NCI-H2227 (cell line): ENCODE measurements around the gene HRK.
"Not testable (repeated sequence)": the region's sequence is repeated elsewhere in the genome, so short reads cannot be mapped to it uniquely, and the experiment has no call there.

Experiments used
- DNase-seq: peaks from one replicate; lab custom pipeline; 2025; ENCODE audit not compliant: unreplicated experiment; lab: John Stamatoyannopoulos, UW

The HRK gene

DNA sequence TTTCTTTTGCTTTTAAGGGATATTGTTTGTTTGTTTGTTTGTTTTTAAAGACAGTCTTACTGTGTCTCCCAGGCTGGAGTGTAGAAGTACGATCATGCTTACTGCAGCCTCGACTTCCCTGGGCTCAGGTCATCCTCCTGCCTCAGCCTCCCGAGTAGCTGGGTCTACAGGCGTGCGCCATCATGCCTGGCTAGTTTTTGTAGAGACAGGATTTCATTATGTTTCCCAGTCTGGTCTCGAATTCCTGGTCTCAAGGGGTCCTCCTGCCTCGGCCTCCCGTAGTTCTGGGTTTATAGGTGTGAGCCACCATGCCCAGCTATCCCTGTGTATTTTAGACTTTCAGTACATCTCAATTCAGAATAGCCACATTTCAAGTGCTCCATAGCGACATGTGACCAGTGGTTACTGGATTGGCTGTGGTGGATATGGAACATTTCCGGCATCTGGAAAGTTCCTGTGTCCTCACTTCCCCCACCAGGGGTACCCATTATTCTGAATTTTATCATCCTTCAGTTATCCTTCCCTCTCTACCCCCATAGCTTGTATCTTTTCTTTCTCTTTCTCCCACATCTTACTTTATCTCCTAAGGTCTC lies 61.1 kb downstream of the HRK start:
- peak; percentile 5 for DNase-seq

GRCh38 chr12:116818948-116819832 lies 62.1 kb downstream of the HRK start:
- peak; percentile 95 for DNase-seq

DNA sequence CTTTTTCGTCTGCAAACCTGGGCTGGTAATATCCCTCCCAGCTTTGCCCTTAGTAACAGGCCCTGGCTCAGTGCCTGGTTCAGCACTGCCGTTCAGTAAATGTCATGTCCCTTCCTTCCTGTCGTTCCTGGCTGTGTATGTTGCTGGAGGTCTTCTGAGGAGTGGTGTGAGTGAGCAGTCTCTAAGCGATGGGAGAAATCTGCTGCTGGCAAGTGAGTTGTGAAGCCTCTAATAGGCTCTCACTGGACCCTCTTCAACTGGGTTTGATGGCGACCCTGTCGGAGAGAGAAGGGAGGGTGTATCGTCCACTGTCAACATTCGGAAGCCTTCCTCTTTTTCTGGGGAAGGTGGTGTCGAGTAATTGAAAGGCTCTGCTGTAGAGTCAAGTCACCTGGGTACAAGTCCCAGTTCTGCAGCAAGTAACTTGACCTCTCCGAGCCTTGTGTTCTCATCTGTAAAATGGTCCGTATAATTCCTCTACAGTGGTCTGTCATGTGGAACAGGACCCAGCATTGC lies 62.8 kb downstream of the HRK start:
- DNase-seq: no peak

GRCh38 chr12:116814766-116815165 lies 66.5 kb downstream of the HRK start:
- DNase-seq: not testable (repeated sequence)

- no peak for DNase-seq
These were observed 67.8 kb downstream of the HRK start for GRCh38 chr12:116813271-116814041.

DNA sequence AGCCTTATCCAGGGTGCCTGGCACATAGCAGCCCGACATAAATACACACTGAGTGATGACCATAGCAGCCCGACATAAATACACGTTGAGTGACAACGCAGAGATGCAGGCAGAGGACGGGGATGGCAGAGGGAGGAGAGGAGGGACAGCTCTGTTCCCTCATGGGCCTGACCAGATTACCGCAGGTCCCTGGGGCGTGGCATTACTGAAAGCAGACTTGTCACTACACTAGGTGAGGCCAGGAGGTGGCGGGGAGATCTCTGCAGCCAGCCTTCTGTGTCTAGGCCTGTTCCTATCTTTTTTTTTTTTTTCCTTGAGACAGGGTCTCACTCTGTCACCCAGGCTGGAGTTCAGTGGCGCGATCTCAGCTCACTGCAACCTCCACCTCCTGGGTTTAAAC lies 69.0 kb downstream of the HRK start:
- no peak for DNase-seq

- peak; percentile 41 for DNase-seq
These were observed 72.8 kb downstream of the HRK start for GRCh38 chr12:116808113-116809105.

GRCh38 chr12:116807546-116807945 lies 73.7 kb downstream of the HRK start:
- no peak for DNase-seq

DNA sequence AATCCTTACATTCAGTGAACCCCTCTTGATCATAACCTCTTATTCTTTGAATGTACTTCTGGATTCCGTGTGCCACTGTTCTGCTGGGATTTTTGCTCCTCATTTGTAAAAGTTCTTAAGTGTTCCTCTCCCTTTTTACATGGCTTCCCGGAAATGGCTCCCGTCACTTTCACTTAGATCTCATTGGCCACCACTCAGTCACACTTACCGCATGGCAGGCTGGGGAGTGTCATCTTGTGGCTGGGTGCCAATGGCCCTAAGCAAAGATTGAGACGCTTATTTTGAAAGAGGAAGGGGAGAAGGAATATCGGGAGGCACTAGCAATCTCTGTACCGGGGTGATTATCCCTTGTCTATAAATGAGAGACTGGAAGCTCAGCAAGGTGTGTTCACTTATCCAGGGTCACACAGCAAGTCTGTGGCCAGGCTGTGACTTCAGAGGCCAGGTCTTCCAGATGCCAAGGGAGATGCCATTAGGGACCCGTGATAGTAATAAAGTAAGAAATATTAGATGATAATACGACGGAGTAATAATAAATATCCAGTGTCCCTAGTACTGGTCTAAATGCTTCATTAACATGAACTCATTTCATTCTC lies 74.3 kb downstream of the HRK start:
- no peak for DNase-seq
